SU-DHL-6 (cell line): ENCODE measurements around the gene LARP4B.

Experiments used
- H2AFZ ChIP-seq: fragments of 200-600 bp; sonication (generic); 2 replicates; pipeline ENCODE4 v1.6.1; 2014; ENCODE audit warnings: low read depth, mild to moderate bottlenecking, moderate library complexity, mixed read lengths, antibody characterized with exemption, low read length; ENCODE audit not compliant: severe bottlenecking
- H3F3A ChIP-seq: fragments of 200-600 bp; shearing (Covaris generic); 2 replicates; pipeline ENCODE4 v1.6.0; 2016; ENCODE audit warnings: antibody characterized with exemption, mild to moderate bottlenecking; ENCODE audit not compliant: insufficient read depth
- H3K27ac ChIP-seq: fragments of 200-600 bp; sonication (generic); 2 replicates; pipeline ENCODE4 v1.5.1; 2016; ENCODE audit warnings: low read depth, mild to moderate bottlenecking, low read length, moderate library complexity, mixed read lengths
- H3K27me3 ChIP-seq: fragments of 200-600 bp; sonication (generic), shearing (Covaris generic); 2 replicates; pipeline ENCODE4 v1.6.0; 2014; ENCODE audit warnings: mild to moderate bottlenecking, low read length
- H3K36me3 ChIP-seq: fragments of 200-600 bp; sonication (generic); 2 replicates; pipeline ENCODE4 v1.6.1; 2014; ENCODE audit warnings: mild to moderate bottlenecking, low read length, mixed read lengths
- H3K4me2 ChIP-seq: fragments of 300-600, 200-600 bp; shearing (Covaris generic), sonication (generic); 2 replicates; pipeline ENCODE4 v1.6.0; 2014; ENCODE audit warnings: low read length, low read depth, mild to moderate bottlenecking; ENCODE audit not compliant: poor library complexity, severe bottlenecking
- H3K4me3 ChIP-seq: fragments of 200-600 bp; sonication (generic); 2 replicates; pipeline ENCODE4 v1.5.1; 2014; ENCODE audit warnings: antibody characterized with exemption, low read length, mild to moderate bottlenecking, mixed read lengths; ENCODE audit not compliant: insufficient read depth, poor library complexity, severe bottlenecking
- H3K79me2 ChIP-seq: fragments of 200-600 bp; sonication (generic); 2 replicates; pipeline ENCODE4 v1.6.1; 2014; ENCODE audit warnings: mild to moderate bottlenecking, low read length, moderate library complexity; ENCODE audit not compliant: insufficient read depth
- H3K9ac ChIP-seq: fragments of 200-600 bp; sonication (generic); 2 replicates; pipeline ENCODE4 v1.7.0; 2014; ENCODE audit warnings: mild to moderate bottlenecking, low read length
- H3K9me2 ChIP-seq: fragments of 200-600 bp; sonication (generic); replicated peaks from 2 replicates; pipeline ENCODE4 v1.6.1; 2014; ENCODE audit warnings: low read length; ENCODE audit not compliant: insufficient read depth
- H3K9me3 ChIP-seq: fragments of 200-600 bp; sonication (generic); 2 replicates; pipeline ENCODE4 v1.6.1; 2014; ENCODE audit warnings: low read length, mixed read lengths; ENCODE audit not compliant: insufficient read depth
- H4K20me1 ChIP-seq: fragments of 200-600 bp; sonication (generic); 2 replicates; pipeline ENCODE4 v1.6.1; 2014; ENCODE audit warnings: low read depth, mild to moderate bottlenecking, antibody characterized with exemption, low read length, moderate library complexity, mixed read lengths
- EZH2phosphoT487 ChIP-seq: fragments of 200-600 bp; sonication (generic), shearing (Covaris generic); conservative IDR thresholded peaks from 2 replicates; pipeline ENCODE4 v1.6.1; 2018; ENCODE audit warnings: mild to moderate bottlenecking, antibody characterized with exemption, low read length, moderate library complexity, mixed read lengths
- TF ChIP-seq, protein P1 (sequence below): fragments of 200-600 bp; sonication (generic); IDR thresholded peaks from one replicate; pipeline ENCODE4 v1.5.1; 2017; ENCODE audit warnings: antibody characterized with exemption, mild to moderate bottlenecking, low read length, moderate library complexity; ENCODE audit not compliant: insufficient read depth, poor library complexity, severe bottlenecking

The LARP4B gene

DNA sequence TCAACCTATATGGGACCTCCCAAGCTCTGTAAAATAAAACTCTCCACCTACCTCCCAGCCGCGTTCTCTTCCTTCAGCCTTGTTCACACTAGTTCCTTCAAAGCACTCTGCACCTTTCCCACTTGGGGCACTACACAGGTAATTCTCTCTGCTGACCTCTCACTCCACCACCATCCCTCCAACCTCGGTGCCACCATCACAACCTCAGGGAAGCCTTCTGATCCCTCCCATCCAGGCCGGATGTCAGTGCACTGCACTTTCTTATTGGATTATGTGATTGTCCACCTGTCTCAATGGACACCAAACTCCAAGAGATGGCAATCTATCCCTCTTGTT lies 7.0 kb downstream of the LARP4B start:
- no peak for TF ChIP-seq EZH2phosphoT487
- TF ChIP-seq, protein P1, sequence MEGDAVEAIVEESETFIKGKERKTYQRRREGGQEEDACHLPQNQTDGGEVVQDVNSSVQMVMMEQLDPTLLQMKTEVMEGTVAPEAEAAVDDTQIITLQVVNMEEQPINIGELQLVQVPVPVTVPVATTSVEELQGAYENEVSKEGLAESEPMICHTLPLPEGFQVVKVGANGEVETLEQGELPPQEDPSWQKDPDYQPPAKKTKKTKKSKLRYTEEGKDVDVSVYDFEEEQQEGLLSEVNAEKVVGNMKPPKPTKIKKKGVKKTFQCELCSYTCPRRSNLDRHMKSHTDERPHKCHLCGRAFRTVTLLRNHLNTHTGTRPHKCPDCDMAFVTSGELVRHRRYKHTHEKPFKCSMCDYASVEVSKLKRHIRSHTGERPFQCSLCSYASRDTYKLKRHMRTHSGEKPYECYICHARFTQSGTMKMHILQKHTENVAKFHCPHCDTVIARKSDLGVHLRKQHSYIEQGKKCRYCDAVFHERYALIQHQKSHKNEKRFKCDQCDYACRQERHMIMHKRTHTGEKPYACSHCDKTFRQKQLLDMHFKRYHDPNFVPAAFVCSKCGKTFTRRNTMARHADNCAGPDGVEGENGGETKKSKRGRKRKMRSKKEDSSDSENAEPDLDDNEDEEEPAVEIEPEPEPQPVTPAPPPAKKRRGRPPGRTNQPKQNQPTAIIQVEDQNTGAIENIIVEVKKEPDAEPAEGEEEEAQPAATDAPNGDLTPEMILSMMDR: no peak
- Histone ChIP-seq H3K27ac (no peak overlapping the region), H3K4me3 (no peak overlapping the region), H3K36me3 (peaks cover 9% of the 10 kb centered on the region; the same call in 1 of the 2 replicates), H3K27me3 (no peaks in the 10 kb centered on the region), H3K9me3 (no peaks in the 10 kb centered on the region), H3F3A (no peaks in the 10 kb centered on the region), H2AFZ (no peak overlapping the region), H3K79me2 (peaks cover 100% of the 10 kb centered on the region), H3K9ac (no peak overlapping the region), H3K9me2 (no peaks in the 10 kb centered on the region), H3K4me2 (no peak overlapping the region), H4K20me1 (peaks cover 82% of the 10 kb centered on the region)

DNA sequence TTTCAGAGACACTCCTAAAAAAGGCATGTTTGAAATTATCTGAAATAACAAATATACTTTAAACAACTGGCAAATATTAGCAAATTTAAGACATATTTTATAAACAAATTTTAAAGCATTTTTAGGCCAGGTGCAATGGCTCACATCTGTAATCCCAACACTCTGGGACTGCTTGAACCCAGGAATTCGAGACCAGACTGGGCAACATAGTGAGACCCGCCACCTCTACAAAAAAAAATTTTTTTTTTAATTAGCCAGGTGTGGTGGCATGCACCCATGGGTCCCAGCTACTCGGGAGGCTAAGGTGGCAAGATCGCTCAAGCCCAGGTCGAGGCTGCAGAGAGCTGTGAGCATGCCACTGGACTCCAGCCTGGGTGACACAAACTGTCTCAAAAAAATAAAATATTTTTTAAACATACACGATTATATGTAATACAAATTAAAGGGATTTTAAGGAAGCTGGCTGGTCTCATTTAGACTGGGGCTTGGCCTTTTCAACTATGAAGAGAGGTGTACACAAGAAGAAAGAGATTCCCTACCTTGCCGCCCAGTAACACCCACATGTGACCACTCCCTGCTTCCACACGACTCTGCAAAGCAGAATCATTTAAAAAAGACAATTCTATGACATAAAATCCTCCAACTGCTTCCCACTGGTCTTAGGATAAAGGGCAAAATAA lies 7.5 kb downstream of the LARP4B start:
- Histone ChIP-seq H3K9me2 (no peaks in the 10 kb centered on the region), H4K20me1 (peaks cover 77% of the 10 kb centered on the region), H3K27ac (no peak overlapping the region), H3K4me3 (no peak overlapping the region), H3K36me3 (peaks cover 9% of the 10 kb centered on the region; the same call in 1 of the 2 replicates), H3K79me2 (peaks cover 100% of the 10 kb centered on the region), H3K9ac (no peak overlapping the region), H3F3A (no peaks in the 10 kb centered on the region), H3K27me3 (no peaks in the 10 kb centered on the region), H3K9me3 (no peaks in the 10 kb centered on the region), H3K4me2 (no peak overlapping the region), H2AFZ (no peak overlapping the region)
- TF ChIP-seq EZH2phosphoT487: no peak
- TF ChIP-seq, protein P1: no peak

DNA sequence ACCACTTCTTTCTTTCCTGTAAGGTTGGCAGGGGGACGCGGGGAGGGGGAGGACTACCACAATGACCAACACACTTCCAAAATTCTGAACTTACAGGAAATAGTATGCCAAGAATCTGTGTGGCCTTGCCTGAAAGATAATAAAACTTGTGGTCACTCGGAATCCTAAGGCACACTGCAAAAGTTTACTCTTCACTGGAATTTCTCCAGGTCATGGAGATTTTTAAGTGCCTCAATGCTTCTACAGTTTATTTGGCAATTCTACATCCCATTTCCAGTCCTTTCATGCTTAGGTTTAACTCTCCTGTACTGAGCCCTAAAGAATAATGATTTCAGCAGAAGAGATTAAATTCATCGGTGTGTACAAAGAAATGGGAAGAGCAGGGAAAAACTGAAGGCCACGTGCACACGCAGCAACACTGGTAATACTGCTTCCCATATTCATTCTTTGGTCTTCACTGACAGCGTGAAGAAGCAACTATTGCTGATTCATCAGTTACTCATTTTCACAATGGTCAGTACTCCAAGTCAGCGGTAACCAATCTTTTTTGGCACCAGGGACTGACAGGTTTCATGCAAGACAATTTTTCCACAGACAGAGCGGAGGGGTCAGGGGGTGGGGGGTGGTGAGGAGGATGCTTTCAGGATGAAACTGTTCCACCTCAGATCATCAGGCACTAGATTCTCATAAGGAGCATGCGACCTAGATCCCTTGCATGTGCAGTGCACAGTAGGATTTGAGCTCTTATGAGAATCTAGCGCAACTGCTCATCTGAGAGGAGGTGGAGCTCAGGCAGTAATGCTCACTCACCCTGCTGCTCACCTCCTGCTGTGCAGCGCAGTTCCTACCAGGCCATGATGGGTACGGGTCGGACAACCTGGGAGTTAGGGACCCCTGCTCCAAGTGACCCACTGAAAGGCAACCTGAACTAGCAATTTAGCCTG lies 9.8 kb downstream of the LARP4B start:
- peaks cover 9% of the 10 kb centered on the region; the same call in 1 of the 2 replicates for H3K36me3 ChIP-seq
- peaks cover 74% of the 10 kb centered on the region for H4K20me1 ChIP-seq
- TF ChIP-seq EZH2phosphoT487: no peak
- TF ChIP-seq, protein P1: no peak
- no peak overlapping the region for H3K4me3 ChIP-seq
- no peaks in the 10 kb centered on the region for H3F3A ChIP-seq
- no peaks in the 10 kb centered on the region for H3K9me2 ChIP-seq
- peaks cover 100% of the 10 kb centered on the region for H3K79me2 ChIP-seq
- H3K9ac ChIP-seq: no peak overlapping the region
- no peak overlapping the region for H2AFZ ChIP-seq
- no peaks in the 10 kb centered on the region for H3K9me3 ChIP-seq
- H3K4me2 ChIP-seq: no peak overlapping the region
- H3K27me3 ChIP-seq: no peaks in the 10 kb centered on the region
- no peak overlapping the region for H3K27ac ChIP-seq
